ENCODE data around the gene PLEKHM3.

- no peak for TF ChIP-seq EZH2 (IDR thresholded peaks at IDR 0.05; ENCODE audit: borderline replicate concordance, low read depth, low read length, poor library complexity, severe bottlenecking)
- no peak for TF ChIP-seq CTCF (conservative IDR thresholded peaks at IDR 0.05; ENCODE audit: low read depth, low read length)
Observed at GRCh38 chr2:207839028-207839427, 186.3 kb downstream of the PLEKHM3 start.

Data from A673 (cell line).